SK-N-SH (cell line): ENCODE data around the gene ZFHX3. TPM values are rescaled to one million over a fixed set of nuclear protein-coding genes. Genes with fewer than 3 reads are reported as not detected.

Experiments used
- CTCF ChIA-PET: fragments of 300-600, 350-600 bp; formaldehyde crosslinking; extraction: SDS; loops from one replicate; lab custom pipeline; 2021; lab: Yijun Ruan, JAX
- POLR2A ChIA-PET: fragments of 350-600 bp; sonication (Branson Sonifier 250); formaldehyde crosslinking; extraction: SDS; loops from one replicate; lab custom pipeline; 2020; ENCODE audit warnings: antibody characterized with exemption, inconsistent platforms; lab: Yijun Ruan, JAX
- DNase-seq: peaks from one replicate; pipeline ENCODE4 v3.0.0; 2012
- H2AFZ ChIP-seq: fragments of 200-600 bp; sonication (generic); 2 replicates; pipeline ENCODE4 v1.8.1; 2016; ENCODE audit warnings: antibody characterized with exemption, mild to moderate bottlenecking, low read depth
- H3F3A ChIP-seq: fragments of 200-600 bp; sonication (generic); replicated peaks from 2 replicates; pipeline ENCODE3; 2016; ENCODE audit warnings: antibody characterized with exemption, mild to moderate bottlenecking; ENCODE audit not compliant: insufficient read depth
- H3K27ac ChIP-seq, 2 experiments: fragments of 200-500 bp in 1 of 2; fragments of 200-600 bp in 1 of 2; sonication (Bioruptor generic) in 1 of 2; sonication (generic), shearing (Covaris generic) in 1 of 2; 2 replicates each; pipeline versions ENCODE4 v1.5.1 to v1.6.1; 2014 to 2016; ENCODE audit warnings: low read depth in 2 of 2, inconsistent platforms in 1 of 2, low read length in 1 of 2, mild to moderate bottlenecking in 1 of 2, mixed read lengths in 1 of 2
- H3K27me3 ChIP-seq: fragments of 200-600 bp; sonication (generic), shearing (Covaris generic); 2 replicates; pipeline ENCODE4 v1.6.1; 2016; ENCODE audit warnings: mixed run types; ENCODE audit not compliant: insufficient read depth
- H3K36me3 ChIP-seq, 2 experiments: fragments of 200-500 bp in 1 of 2; fragments of 200-600 bp in 1 of 2; sonication (Bioruptor generic) in 1 of 2; sonication (generic) in 1 of 2; replicated peaks in 1 of 2; 2 replicates each; pipeline versions ENCODE3 to v1.5.1; 2014 to 2016; ENCODE audit warnings: low read length in 1 of 2, mild to moderate bottlenecking in 1 of 2; ENCODE audit not compliant: insufficient read depth in 2 of 2, control insufficient read depth in 1 of 2
- H3K4me1 ChIP-seq, 2 experiments: fragments of 200-500 bp in 1 of 2; fragments of 200-600 bp in 1 of 2; sonication (Bioruptor generic) in 1 of 2; sonication (generic), shearing (Covaris generic) in 1 of 2; 2 replicates each; pipeline versions ENCODE4 v1.5.1 to v1.6.1; 2014 to 2016; ENCODE audit warnings: low read depth in 1 of 2, low read length in 1 of 2, mixed run types in 1 of 2; ENCODE audit not compliant: insufficient read depth in 2 of 2, control insufficient read depth in 1 of 2
- H3K4me2 ChIP-seq: fragments of 200-600 bp; sonication (generic), shearing (Covaris generic); 2 replicates; pipeline ENCODE4 v1.6.1; 2017; ENCODE audit warnings: mixed run types
- H3K4me3 ChIP-seq, 2 experiments: fragments of 200-500 bp in 1 of 2; fragments of 200-600 bp in 1 of 2; sonication (Bioruptor generic) in 1 of 2; sonication (generic), shearing (Covaris generic) in 1 of 2; 2 replicates each; pipeline versions ENCODE4 v1.5.1 to v1.8.1; 2014 to 2016; ENCODE audit warnings: low read depth in 2 of 2, inconsistent platforms in 1 of 2, low read length in 1 of 2, mild to moderate bottlenecking in 1 of 2, mixed read lengths in 1 of 2, moderate library complexity in 1 of 2
- H3K79me2 ChIP-seq: fragments of 200-600 bp; sonication (generic); 2 replicates; pipeline ENCODE4 v1.8.1; 2017; ENCODE audit warnings: mild to moderate bottlenecking; ENCODE audit not compliant: insufficient read depth
- H3K9ac ChIP-seq: fragments of 200-600 bp; sonication (generic); 2 replicates; pipeline ENCODE4 v1.6.1; 2017; ENCODE audit warnings: mixed run types
- H3K9me2 ChIP-seq: fragments of 200-600 bp; sonication (generic); 2 replicates; pipeline ENCODE4 v1.6.1; 2017; ENCODE audit warnings: mixed run types
- H3K9me3 ChIP-seq: fragments of 200-600 bp; sonication (generic); 2 replicates; pipeline ENCODE4 v1.6.1; 2017; ENCODE audit warnings: mixed run types, mild to moderate bottlenecking, moderate library complexity
- H4K20me1 ChIP-seq: fragments of 200-600 bp; sonication (generic); 2 replicates; pipeline ENCODE4 v1.6.1; 2017; ENCODE audit warnings: mild to moderate bottlenecking, mixed run types; ENCODE audit not compliant: insufficient read depth
- CHD2 ChIP-seq: fragments of 150-350 bp; IDR thresholded peaks from 2 replicates; pipeline ENCODE4 v1.6.1; 2018; ENCODE audit warnings: low read length; ENCODE audit not compliant: partially characterized antibody
- CTCF ChIP-seq: fragments of 200-600 bp; sonication (generic); IDR thresholded peaks from 2 replicates; pipeline ENCODE4 v1.6.1; 2017; ENCODE audit warnings: antibody characterized with exemption, mild to moderate bottlenecking, moderate library complexity
- EP300 ChIP-seq, 2 experiments: IDR thresholded peaks; 2 replicates each; pipeline versions ENCODE4 v1.4.0 to v1.6.1; 2012; ENCODE audit warnings: borderline replicate concordance in 1 of 2, low read depth in 1 of 2, low read length in 1 of 2
- FOXJ3 ChIP-seq: sonication (generic); formaldehyde crosslinking; IDR thresholded peaks from 2 replicates; pipeline ENCODE4 v1.5.1; 2020; ENCODE audit warnings: mild to moderate bottlenecking, missing genetic modification reagents
- GABPA ChIP-seq: IDR thresholded peaks from 2 replicates; pipeline ENCODE4 v1.4.0; 2012; ENCODE audit warnings: low read depth, mild to moderate bottlenecking
- MEF2A ChIP-seq: IDR thresholded peaks from 2 replicates; pipeline ENCODE4 v1.4.0; 2012; ENCODE audit warnings: low read depth, borderline replicate concordance
- NRF1 ChIP-seq: IDR thresholded peaks from 2 replicates; pipeline ENCODE4 v1.6.1; 2012; ENCODE audit warnings: low read depth, mild to moderate bottlenecking, low read length
- POLR2AphosphoS5 ChIP-seq: IDR thresholded peaks from 2 replicates; pipeline ENCODE4 v1.6.1; 2012; ENCODE audit warnings: low read depth, low read length
- REST ChIP-seq: IDR thresholded peaks from 2 replicates; pipeline ENCODE4 v1.6.1; 2012; ENCODE audit warnings: mild to moderate bottlenecking, low read depth, low read length, moderate library complexity
- SIN3A ChIP-seq: IDR thresholded peaks from 2 replicates; pipeline ENCODE4 v1.6.1; 2012; ENCODE audit warnings: low read depth, mild to moderate bottlenecking, low read length, moderate library complexity, borderline replicate concordance
- SMC3 ChIP-seq: IDR thresholded peaks from 2 replicates; pipeline ENCODE4 v1.6.1; 2012; ENCODE audit warnings: low read depth, low read length, improper control_type of control experiment
- TAF1 ChIP-seq: IDR thresholded peaks from 2 replicates; pipeline ENCODE4 v1.6.1; 2012; ENCODE audit warnings: low read depth, mild to moderate bottlenecking, low read length, moderate library complexity, borderline replicate concordance
- TCF12 ChIP-seq: IDR thresholded peaks from 2 replicates; pipeline ENCODE4 v1.4.0; 2012
- WGBS: methylation state at CpG from one replicate; pipeline ENCODE4 v1.1.6; 2017; ENCODE audit warnings: low lambda C conversion rate; 5-methylcytosine and 5-hydroxymethylcytosine counted together
- polyA plus RNA-seq, 3 experiments: library from polyadenylated mRNA; depleted of rRNA; stranded (reverse); fragments of >200 nt; gene quantifications; 2 replicates each; pipeline ENCODE4 v1.2.3, GENCODE V29; 2012
- TF ChIP-seq, protein P1 (sequence below): IDR thresholded peaks from 2 replicates; pipeline ENCODE4; 2012
- TF ChIP-seq, protein P2 (sequence below): fragments of 150-350 bp; IDR thresholded peaks from 2 replicates; pipeline ENCODE4 v1.6.1; 2016; ENCODE audit warnings: mild to moderate bottlenecking, low read depth, low read length

Gene ZFHX3
- polyA plus RNA-seq, 1 of the 3 experiments (the other 2 are of a cell fraction) = 2.0 TPM

GRCh38 chr16:72884573-72884972, 163.4 kb downstream of the ZFHX3 start (continued):
- TF ChIP-seq SIN3A = no peak
- TF ChIP-seq CHD2 = no peak
- no peak for TF ChIP-seq GABPA
- TF ChIP-seq EP300 (IDR thresholded peaks at IDR 0.05; ENCODE audit: borderline replicate concordance in 1 of 2, low read depth in 1 of 2, low read length in 1 of 2) = no peak
- no peak for TF ChIP-seq NRF1

GRCh38 chr16:72884037-72884436, 163.9 kb downstream of the ZFHX3 start:
- H2AFZ ChIP-seq = no peak overlapping the region
- no peak overlapping the region for H3K4me3 ChIP-seq
- H3K79me2 ChIP-seq = peaks cover 18% of the 10 kb centered on the region
- H3K9me3 ChIP-seq = no peaks in the 10 kb centered on the region
- no peak for TF ChIP-seq GABPA
- TF ChIP-seq REST = no peak
- TF ChIP-seq, all 33 proteins: peak for 0
- peaks cover 7 to 8% of the 10 kb centered on the region in 2 experiments; a peak in 1 of 4 replicates for H3K4me1 ChIP-seq
- H3K27ac ChIP-seq = no peak overlapping the region
- peaks cover 31 to 36% of the 10 kb centered on the region in 2 experiments for H3K36me3 ChIP-seq
- ChIA-PET CTCF (interaction anchor here (1.0 to 1.8 kb wide), 3 partner anchors 9 to 51 kb away, joined by 4 to 9 read pairs (median 7); no protein-coding TSS in a partner anchor), POLR2A (interaction anchor here (1.0 kb wide), 1 partner anchor 172 kb away, joined by 3 read pairs; no protein-coding TSS in a partner anchor)
- no peak overlapping the region for H3K4me2 ChIP-seq
- 84% methylated on average over 4 of the region's 4 CpGs for WGBS
- DNase-seq = no peak
- no peaks in the 10 kb centered on the region for H3K9me2 ChIP-seq
- no peaks in the 10 kb centered on the region for H3F3A ChIP-seq
- H3K27me3 ChIP-seq = no peaks in the 10 kb centered on the region
- H4K20me1 ChIP-seq = peaks cover 4% of the 10 kb centered on the region; the same call in 1 of the 2 replicates
- H3K9ac ChIP-seq = no peak overlapping the region

- Histone ChIP-seq H3K9ac (no peak overlapping the region), H3K79me2 (peaks cover 34% of the 10 kb centered on the region), H3K36me3 (peaks cover 0 to 5% of the 10 kb centered on the region in 2 experiments), H3K9me2 (no peaks in the 10 kb centered on the region), H3K4me1 (peaks cover 33 to 40% of the 10 kb centered on the region in 2 experiments), H3K4me2 (no peak overlapping the region), H4K20me1 (peaks cover 4% of the 10 kb centered on the region; the same call in 1 of the 2 replicates), H3K4me3 (no peak overlapping the region), H3K27ac (no peak overlapping the region; a peak in 1 of 4 replicates), H3F3A (peaks cover 16% of the 10 kb centered on the region), H3K27me3 (no peaks in the 10 kb centered on the region), H2AFZ (no peak overlapping the region), H3K9me3 (no peaks in the 10 kb centered on the region)
- POLR2A ChIA-PET = no interaction called here
- CTCF ChIA-PET = interaction anchor here (0.7 kb wide), 1 partner anchor 180 kb away, joined by 3 read pairs; no protein-coding TSS in a partner anchor
- DNase-seq = no peak
- 97% methylated on average over 11 of the region's 11 CpGs for WGBS
- TF ChIP-seq POLR2AphosphoS5 = no peak
- no peak for TF ChIP-seq MEF2A
- TF ChIP-seq SMC3 = no peak
- TF ChIP-seq TAF1 = no peak
- TF ChIP-seq, protein P1, sequence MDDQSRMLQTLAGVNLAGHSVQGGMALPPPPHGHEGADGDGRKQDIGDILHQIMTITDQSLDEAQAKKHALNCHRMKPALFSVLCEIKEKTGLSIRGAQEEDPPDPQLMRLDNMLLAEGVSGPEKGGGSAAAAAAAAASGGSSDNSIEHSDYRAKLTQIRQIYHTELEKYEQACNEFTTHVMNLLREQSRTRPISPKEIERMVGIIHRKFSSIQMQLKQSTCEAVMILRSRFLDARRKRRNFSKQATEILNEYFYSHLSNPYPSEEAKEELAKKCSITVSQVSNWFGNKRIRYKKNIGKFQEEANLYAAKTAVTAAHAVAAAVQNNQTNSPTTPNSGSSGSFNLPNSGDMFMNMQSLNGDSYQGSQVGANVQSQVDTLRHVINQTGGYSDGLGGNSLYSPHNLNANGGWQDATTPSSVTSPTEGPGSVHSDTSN = no peak
- no peak for TF ChIP-seq CTCF
- TF ChIP-seq FOXJ3 (CRISPR knock-in tag) = no peak
- no peak for TF ChIP-seq TCF12
- no peak for TF ChIP-seq GABPA
- TF ChIP-seq, protein P2, sequence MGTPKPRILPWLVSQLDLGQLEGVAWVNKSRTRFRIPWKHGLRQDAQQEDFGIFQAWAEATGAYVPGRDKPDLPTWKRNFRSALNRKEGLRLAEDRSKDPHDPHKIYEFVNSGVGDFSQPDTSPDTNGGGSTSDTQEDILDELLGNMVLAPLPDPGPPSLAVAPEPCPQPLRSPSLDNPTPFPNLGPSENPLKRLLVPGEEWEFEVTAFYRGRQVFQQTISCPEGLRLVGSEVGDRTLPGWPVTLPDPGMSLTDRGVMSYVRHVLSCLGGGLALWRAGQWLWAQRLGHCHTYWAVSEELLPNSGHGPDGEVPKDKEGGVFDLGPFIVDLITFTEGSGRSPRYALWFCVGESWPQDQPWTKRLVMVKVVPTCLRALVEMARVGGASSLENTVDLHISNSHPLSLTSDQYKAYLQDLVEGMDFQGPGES = no peak
These were observed 168.1 kb downstream of the ZFHX3 start for GRCh38 chr16:72879846-72880245.
